ENCODE measurements around the gene G6PC1. TPM values are rescaled to one million over a fixed set of nuclear protein-coding genes. Genes with fewer than 3 reads are reported as not detected.
"Not testable (repeated sequence)": the region's sequence is repeated elsewhere in the genome, so short reads cannot be mapped to it uniquely, and the experiment has no call there.

The G6PC1 gene
- total RNA-seq, 1 donor from 2014 or later = not detected

- DNase-seq (ENCODE audit: low read depth) = no peak
- FAIRE-seq = no peak
- no peaks in the 10 kb centered on the region for H3K27me3 ChIP-seq (ENCODE audit: control insufficient read depth, insufficient read depth, low read length)
- TF ChIP-seq CTCF (IDR thresholded peaks at IDR 0.05; ENCODE audit: insufficient read depth, low read length, severe bottlenecking) = no peak
- H3K36me3 ChIP-seq (ENCODE audit: control insufficient read depth, insufficient read depth, low read length) = no peaks in the 10 kb centered on the region
- H3K4me3 ChIP-seq (ENCODE audit: low read depth, low read length) = no peak overlapping the region
These were observed 34.4 kb upstream of the G6PC1 start for GRCh38 chr17:42866216-42866615.

GRCh38 chr17:42866631-42867575 lies 33.7 kb upstream of the G6PC1 start:
- H3K36me3 ChIP-seq (ENCODE audit: control insufficient read depth, insufficient read depth, low read length) = no peaks in the 10 kb centered on the region
- DNase-seq (ENCODE audit: low read depth) (no peak), FAIRE-seq (no peak)
- H3K27me3 ChIP-seq (ENCODE audit: control insufficient read depth, insufficient read depth, low read length) = no peaks in the 10 kb centered on the region
- no peak overlapping the region for H3K4me3 ChIP-seq (ENCODE audit: low read depth, low read length)
- no peak for TF ChIP-seq CTCF (IDR thresholded peaks at IDR 0.05; ENCODE audit: insufficient read depth, low read length, severe bottlenecking)

GRCh38 chr17:42867694-42868261 lies 32.8 kb upstream of the G6PC1 start:
- H3K4me3 ChIP-seq (ENCODE audit: low read depth, low read length); DNase-seq (ENCODE audit: low read depth); H3K36me3 ChIP-seq (ENCODE audit: control insufficient read depth, insufficient read depth, low read length); H3K27me3 ChIP-seq (ENCODE audit: control insufficient read depth, insufficient read depth, low read length): not testable (repeated sequence)
- FAIRE-seq = peak; percentile 52

- no peak for TF ChIP-seq CTCF (IDR thresholded peaks at IDR 0.05; ENCODE audit: insufficient read depth, low read length, severe bottlenecking)
- FAIRE-seq = no peak
- Histone ChIP-seq H3K4me3 (ENCODE audit: low read depth, low read length) (no peak overlapping the region), H3K27me3 (ENCODE audit: control insufficient read depth, insufficient read depth, low read length) (no peaks in the 10 kb centered on the region), H3K36me3 (ENCODE audit: control insufficient read depth, insufficient read depth, low read length) (no peaks in the 10 kb centered on the region)
- DNase-seq (ENCODE audit: low read depth) = no peak
These were observed 32.3 kb upstream of the G6PC1 start for GRCh38 chr17:42868338-42868737.

- FAIRE-seq (no peak), DNase-seq (ENCODE audit: low read depth) (no peak)
- Histone ChIP-seq H3K27me3 (ENCODE audit: control insufficient read depth, insufficient read depth, low read length) (no peaks in the 10 kb centered on the region), H3K4me3 (ENCODE audit: low read depth, low read length) (no peak overlapping the region), H3K36me3 (ENCODE audit: control insufficient read depth, insufficient read depth, low read length) (no peaks in the 10 kb centered on the region)
- TF ChIP-seq CTCF (IDR thresholded peaks at IDR 0.05; ENCODE audit: insufficient read depth, low read length, severe bottlenecking) = no peak
These were observed 29.0 kb upstream of the G6PC1 start for GRCh38 chr17:42871647-42872046.

GRCh38 chr17:42872251-42872965 lies 28.2 kb upstream of the G6PC1 start:
- Histone ChIP-seq H3K36me3 (ENCODE audit: control insufficient read depth, insufficient read depth, low read length) (no peaks in the 10 kb centered on the region), H3K27me3 (ENCODE audit: control insufficient read depth, insufficient read depth, low read length) (no peaks in the 10 kb centered on the region), H3K4me3 (ENCODE audit: low read depth, low read length) (no peak overlapping the region)
- DNase-seq (ENCODE audit: low read depth) (no peak), FAIRE-seq (no peak)
- TF ChIP-seq CTCF (IDR thresholded peaks at IDR 0.05; ENCODE audit: insufficient read depth, low read length, severe bottlenecking) = no peak
